IPS-NIHi7 (cell line): ENCODE results near the gene BICC1.

Experiments used
- DNase-seq: peaks from one replicate; pipeline ENCODE4 v3.0.0; 2012; ENCODE audit warnings: mixed read lengths; ENCODE audit errors: extremely low spot score

Gene BICC1

GRCh38 chr10:58647376-58648112 is 134.9 kb downstream of the BICC1 start:
- DNase-seq = no peak

GRCh38 chr10:58648131-58648530 is 135.5 kb downstream of the BICC1 start:
- DNase-seq = no peak

GRCh38 chr10:58651040-58651439 is 138.4 kb downstream of the BICC1 start:
- DNase-seq = no peak

- DNase-seq = no peak
Measured at GRCh38 chr10:58651742-58652141, 139.1 kb downstream of the BICC1 start.

- DNase-seq = no peak
Measured at GRCh38 chr10:58653139-58653538, 140.5 kb downstream of the BICC1 start.

- no peak for DNase-seq
Measured at GRCh38 chr10:58660575-58661255, 148.0 kb downstream of the BICC1 start.

GRCh38 chr10:58661336-58661735 is 148.7 kb downstream of the BICC1 start:
- DNase-seq = no peak

GRCh38 chr10:58661902-58662301 is 149.2 kb downstream of the BICC1 start:
- DNase-seq = no peak

- DNase-seq = no peak
Measured at GRCh38 chr10:58662314-58662713, 149.6 kb downstream of the BICC1 start.

- DNase-seq = no peak
Measured at GRCh38 chr10:58665361-58665760, 152.7 kb downstream of the BICC1 start.

- no peak for DNase-seq
Measured at GRCh38 chr10:58666024-58666423, 153.4 kb downstream of the BICC1 start.

GRCh38 chr10:58667658-58668310 is 155.1 kb downstream of the BICC1 start:
- no peak for DNase-seq

GRCh38 chr10:58672845-58673244 is 160.2 kb downstream of the BICC1 start:
- no peak for DNase-seq

GRCh38 chr10:58674251-58674650 is 161.6 kb downstream of the BICC1 start:
- DNase-seq = no peak

- no peak for DNase-seq
Measured at GRCh38 chr10:58675321-58675720, 162.6 kb downstream of the BICC1 start.

- no peak for DNase-seq
Measured at GRCh38 chr10:58691528-58691927, 178.9 kb downstream of the BICC1 start.

GRCh38 chr10:58693919-58694318 is 181.2 kb downstream of the BICC1 start:
- no peak for DNase-seq

GRCh38 chr10:58695022-58695421 is 182.3 kb downstream of the BICC1 start:
- DNase-seq = no peak

GRCh38 chr10:58696736-58697135 is 184.1 kb downstream of the BICC1 start:
- DNase-seq = no peak

- no peak for DNase-seq
Measured at GRCh38 chr10:58697691-58698090, 185.0 kb downstream of the BICC1 start.

- DNase-seq = no peak
Measured at GRCh38 chr10:58698777-58699356, 186.2 kb downstream of the BICC1 start.

- no peak for DNase-seq
Measured at GRCh38 chr10:58700591-58700990, 187.9 kb downstream of the BICC1 start.
